HG02970 (cell line): ENCODE data around the gene KCNC2.
"Not testable (repeated sequence)": the region's sequence is repeated elsewhere in the genome, so short reads cannot be mapped to it uniquely, and the experiment has no call there.

Source experiments
- ATAC-seq: cut with Tn5 transposase; IDR thresholded peaks from one replicate; pipeline ENCODE4 v1.9.1; 2021; ENCODE audit warnings: mild to moderate bottlenecking, moderate library complexity, moderate number of reproducible peaks; ENCODE audit not compliant: unreplicated experiment, low FRiP score

Gene KCNC2

DNA sequence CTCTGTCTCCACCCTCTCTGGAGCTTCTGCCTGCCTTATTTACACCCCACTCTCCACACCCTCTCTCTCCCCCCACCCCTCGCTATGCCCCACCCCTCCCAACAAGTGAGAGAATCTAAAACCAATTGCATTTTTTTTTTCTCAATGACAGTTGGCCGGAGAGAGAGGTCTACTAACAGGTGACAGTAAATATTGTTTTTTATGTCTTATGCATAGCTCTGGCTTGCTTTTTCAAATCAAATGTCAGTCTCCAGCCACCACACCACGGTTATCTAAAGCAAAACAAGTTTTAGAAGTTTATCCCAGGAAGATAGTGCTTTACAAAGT is at the start of gene KCNC2:
Gene KCNC2, minus strand, starts transcription at position 28 of the 327 bp plus-strand sequence.
- no peak for ATAC-seq

DNA sequence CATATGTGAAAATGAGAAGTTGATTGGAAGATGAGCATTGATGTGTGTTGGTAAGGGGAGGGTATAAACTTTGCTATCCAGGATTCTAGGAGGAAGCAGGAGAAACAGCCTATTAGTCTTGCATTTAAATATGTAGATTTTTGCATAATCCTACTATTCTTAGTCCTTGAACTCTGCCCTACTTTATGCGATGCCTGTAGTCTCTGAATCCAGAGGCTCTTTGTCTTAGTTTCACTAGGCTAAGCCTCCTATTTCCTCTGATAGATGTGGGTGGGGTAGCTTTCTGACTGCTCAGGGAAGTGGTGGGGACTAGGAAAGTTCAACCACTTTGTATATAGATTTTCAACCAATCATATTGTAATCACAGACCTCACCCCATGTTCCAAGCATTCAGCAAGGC is 49.5 kb upstream of the KCNC2 start:
- no peak for ATAC-seq

DNA sequence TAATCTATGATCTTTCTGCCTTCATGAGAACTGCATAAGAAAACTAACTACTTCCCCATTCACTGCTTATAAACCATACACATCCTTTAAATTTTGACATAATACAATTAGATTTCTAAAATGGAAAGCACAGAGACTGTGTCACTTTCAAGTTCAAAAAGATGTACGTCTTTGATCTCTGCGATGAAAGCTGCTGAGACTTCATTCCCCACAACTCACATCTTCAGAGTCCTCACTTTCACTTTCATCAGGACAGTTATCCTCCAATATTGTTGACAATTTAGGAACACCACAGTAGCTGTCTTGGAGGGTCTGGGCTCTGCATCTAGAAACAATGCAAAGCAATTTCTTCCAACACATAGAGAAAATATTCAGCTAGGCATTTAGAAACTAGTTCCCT is 47.9 kb upstream of the KCNC2 start:
- no peak for ATAC-seq

DNA sequence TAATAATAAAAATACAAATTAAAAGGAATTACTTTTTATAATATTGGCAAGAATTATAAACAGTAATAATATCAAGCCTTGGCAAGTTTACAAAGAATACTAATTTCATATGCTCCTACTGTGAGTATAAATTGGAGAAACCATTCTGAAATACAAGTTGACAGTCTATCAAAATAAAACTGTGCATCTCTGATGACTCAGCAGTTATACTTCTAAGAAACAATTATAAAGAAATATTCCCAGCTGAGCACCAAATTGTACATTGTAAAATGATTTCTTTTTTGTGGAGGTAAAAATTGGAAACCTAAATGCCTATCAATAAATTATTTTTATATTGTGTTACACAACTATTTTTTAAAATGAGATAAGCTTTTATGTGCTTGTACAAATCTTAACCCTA is 35.5 kb upstream of the KCNC2 start:
- no peak for ATAC-seq

DNA sequence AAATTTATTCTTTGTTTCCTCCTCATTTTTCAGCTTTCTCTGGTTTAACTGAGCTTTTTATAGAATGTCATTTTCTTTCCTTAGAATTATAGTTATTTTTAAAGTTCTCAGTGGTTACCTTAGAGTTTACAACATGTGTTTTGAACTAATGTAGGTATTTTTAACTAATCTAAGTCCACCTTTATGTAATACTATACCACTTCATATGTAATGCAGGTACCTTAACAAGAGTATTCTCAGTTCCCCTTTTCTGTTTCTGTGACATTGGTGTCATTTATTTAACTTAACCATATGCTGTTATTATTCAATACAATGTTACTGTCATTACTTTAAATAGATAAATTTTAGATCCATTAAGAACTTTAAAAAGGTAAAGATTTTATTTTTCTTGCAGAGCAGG is 30.3 kb upstream of the KCNC2 start:
- peak; percentile 81 for ATAC-seq

DNA sequence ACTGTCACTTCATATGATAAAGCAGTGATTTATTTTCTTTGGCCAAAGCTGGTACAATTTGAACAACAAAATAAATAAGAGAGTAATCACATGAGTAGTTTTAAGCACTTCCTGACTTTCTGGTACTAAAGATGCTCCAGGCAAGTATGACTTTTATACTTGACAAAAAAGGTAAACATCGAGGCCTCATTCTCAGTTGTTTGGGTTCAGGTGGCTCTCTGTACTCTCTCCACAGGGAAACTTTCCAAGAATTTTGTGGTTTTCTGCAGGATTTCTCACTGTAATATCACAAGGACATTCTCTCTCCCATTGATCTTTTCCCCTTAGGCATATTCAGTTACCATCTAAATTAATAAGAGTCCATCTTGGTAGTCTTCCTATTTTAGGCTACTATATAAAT is 26.6 kb upstream of the KCNC2 start:
- ATAC-seq = no peak

DNA sequence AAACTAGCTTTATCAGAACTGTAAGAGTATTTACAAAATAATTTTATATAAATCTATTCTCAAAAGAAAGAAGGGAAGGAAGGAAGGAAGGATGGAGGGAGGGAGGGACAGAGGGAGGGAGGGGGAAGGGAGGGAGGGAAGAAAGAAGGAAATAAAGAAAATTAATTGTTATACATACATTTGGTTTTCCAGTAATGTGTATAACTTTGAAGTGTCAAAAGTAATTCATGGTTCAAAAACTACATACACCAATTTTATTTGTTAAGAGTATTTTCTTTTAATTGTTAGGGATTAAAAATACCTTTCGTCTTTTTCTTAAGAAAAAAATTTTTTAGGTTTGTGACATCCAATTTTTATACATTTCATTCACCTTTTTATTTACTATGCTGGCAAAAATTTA is 17.5 kb upstream of the KCNC2 start:
- ATAC-seq = no peak

DNA sequence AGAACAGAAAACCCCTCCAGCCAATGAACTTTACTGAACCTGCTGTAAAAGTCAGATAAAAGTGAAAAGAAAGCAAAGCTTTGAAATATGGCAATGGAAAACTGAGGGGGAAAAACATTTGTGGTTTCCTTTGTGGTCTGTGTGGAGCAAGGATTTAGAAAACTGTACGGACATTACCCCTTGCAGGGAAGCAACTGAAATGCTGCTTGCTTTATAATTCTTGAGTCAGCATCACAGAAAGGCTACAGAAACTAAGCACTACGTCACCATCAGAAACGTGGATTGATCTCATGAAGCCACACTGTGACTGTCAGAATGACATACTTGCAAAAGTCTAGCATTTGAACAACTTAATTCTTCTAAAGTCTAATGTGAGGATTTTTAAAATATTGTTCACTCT is 2.4 kb upstream of the KCNC2 start:
- no peak for ATAC-seq

DNA sequence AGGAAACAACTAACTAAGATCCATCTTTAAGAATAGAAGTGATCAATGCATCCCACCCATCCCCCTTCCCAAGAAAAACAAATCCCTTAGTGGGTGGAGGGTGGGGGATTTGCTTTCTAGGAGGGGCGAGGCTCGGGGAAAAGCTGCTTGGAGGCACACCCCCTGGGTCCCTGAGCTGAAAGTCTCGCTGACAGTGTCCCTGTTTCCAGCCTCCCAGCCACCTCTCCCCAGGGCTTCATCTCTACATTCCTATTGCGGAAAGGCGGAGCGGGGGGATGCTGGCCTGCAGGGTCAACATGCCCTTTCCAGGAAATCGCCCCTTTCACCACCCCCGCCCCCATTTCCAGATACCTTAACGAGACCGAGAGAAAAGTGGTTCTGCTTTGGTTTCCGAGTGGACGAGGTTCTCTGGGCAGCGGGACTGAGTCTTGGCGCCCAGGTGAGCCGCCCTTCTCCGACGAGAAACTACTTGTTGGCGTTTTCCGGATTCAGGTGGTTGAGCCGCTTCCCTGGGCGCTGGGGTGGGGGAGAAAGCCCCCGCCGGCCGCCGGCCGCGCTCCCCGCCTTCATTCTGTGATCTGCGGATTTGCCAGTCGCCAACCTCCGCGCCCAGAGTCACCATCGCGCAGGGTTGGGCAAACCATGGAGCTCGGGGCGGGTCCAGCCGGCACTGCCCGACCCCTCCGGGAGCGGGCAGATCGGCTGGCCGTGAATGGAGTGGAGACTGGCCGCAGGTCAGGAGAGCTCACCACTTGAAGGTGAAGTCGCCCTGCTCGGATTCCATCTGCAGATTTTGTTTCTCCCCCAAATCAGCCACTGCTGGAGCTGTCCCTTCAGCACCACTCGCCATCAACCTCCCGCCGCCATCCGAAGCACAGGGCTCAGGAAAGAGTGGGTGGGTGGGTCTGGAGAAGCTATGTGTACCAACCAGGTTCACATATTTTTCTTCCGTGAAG is 505 bp downstream of the KCNC2 start:
- ATAC-seq = no peak

DNA sequence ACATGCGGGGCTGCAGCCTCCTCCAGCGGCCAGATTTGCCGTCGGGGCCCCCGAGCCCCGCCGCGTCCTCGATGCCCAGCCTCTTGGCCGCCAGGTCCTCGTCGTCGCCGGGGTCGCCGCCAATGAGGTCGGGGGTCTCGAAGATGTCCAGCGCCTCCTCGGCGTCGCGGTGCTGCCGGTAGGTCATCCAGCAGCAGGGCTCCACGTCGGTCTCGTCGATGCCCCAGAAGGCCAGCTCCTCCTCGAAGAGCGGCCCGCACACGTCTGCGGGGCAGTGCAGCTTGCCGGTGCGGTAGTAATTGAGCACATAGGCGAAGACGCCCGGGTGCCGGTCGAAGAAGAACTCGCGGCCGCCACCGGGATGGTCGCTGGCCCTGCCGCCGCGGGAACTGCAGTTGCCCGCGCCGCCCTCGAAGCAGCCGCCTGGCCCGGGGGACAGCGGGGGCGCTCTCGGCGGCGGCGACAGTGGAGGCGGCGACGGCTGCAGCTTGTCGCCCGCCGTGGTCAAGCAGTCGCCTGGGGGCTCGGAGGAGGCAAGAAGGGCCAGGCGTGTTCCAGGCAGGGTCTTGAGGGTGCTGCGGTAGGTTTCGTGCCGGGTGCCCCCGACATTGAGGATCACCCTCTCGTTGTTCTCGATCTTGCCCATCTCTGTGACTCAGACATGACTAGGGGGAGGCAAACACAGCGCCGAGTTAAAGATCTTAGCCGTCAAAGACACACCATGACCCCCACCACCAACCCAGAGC is 2.1 kb downstream of the KCNC2 start:
- ATAC-seq = no peak

DNA sequence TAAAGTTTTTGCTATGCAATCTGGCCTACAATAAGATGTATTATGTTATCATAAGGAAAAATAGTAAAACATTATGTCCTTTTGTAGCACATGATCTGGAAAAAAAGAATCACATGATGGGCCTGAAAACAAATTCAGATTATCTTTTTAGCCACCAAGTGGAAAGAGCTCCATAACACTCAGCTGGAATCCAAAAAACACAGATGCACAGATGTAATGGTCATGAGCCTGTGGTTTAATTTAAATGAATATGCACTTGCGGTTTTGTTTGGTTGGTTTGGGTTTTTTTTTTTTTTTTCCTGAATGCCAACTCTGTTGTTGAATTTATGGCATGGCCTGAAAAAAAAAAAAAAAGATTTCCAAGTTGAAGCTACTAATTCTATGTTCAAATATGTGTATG is 4.1 kb downstream of the KCNC2 start:
- ATAC-seq = no peak

DNA sequence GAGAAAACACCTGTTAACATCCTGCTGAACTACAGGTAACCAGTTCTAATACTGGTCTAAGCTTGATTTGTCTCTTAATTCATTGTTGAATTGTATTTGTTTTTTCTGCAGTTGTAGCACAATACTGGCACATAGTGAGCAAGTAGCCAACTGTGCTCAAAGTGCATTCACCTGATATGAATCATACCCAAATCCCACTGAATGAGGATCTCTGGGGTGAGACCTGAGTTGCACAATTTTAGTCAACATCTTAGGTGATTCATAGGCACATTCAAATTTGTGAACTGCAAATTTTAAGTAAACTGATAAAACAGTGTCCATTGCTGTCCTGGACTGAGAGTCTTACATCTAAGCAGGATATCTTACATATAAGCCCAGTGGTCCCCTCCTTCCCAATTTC is 12.8 kb downstream of the KCNC2 start:
- no peak for ATAC-seq

DNA sequence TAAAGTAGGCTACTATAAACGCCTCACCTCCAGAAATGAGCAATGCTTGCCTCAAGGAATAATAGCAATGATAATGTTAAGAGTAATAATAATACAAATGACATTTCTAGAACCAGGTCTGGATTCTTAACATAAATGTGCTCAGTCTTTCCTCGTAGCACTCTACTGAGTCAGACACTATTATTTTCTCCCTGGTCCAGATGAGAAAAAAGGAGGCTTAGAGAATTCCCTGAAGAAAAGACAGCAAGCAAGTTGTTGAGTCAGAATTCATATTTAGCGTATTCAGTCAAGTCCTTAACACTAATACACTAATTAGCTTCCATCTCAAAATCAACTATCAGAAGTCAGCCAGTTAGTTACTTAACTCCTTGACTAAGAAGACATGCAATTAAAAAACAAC is 13.2 kb downstream of the KCNC2 start:
- ATAC-seq = no peak

DNA sequence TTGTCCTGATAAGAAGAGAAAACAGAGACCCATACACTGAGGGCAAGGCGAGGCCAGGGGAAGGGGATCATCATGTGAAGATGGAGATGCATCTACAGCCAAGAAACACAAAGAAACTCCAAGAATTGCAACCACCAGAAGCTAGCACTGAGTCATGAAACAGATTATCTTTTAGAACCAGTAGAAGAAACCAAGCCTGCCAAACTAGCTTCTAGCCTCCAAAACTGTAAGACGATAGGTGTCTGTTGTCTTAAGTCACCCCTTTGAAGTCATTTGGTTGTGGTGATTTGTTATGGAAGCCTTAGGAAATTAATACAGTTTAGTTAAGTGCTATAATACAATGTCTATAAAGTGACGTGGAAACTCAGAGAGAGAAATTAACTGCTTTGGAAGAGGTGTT is 15.4 kb downstream of the KCNC2 start:
- ATAC-seq = no peak

DNA sequence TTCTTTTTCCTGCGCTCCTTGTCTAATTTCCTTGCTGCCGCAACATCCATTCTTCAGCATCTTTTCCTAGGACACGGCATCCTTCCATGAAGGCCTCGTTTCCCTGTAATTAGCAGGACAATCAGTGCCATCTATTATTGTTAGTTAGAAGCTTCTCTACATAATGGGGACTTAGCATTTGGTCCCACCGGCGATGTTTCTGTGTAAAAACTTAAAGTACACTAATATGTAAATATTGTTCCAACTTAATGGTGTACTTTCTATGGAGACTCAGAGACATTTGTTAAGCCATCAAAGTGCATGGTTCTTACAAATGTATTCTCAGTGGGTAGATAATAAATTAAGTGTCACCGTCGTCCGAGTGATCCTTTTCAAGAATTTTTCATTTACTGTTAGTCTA is 17.4 kb downstream of the KCNC2 start:
- ATAC-seq = no peak

DNA sequence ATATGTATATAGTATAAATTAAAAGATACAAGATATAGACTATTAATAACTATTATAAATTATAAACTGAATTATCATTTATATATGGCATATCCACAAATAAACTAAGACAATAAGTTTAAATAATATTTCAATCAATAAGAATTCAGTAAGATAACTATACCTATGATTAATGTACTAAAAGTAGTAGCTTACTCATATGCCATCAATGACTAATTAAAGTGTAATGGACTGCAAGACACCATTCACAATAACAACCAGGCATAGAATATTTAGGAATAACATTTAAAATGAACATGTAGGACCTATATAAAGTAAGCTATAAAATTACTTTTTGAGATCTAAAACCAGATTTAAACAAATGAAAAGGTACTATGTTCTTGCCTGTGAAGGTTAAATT is 18.8 kb downstream of the KCNC2 start:
- ATAC-seq = no peak

DNA sequence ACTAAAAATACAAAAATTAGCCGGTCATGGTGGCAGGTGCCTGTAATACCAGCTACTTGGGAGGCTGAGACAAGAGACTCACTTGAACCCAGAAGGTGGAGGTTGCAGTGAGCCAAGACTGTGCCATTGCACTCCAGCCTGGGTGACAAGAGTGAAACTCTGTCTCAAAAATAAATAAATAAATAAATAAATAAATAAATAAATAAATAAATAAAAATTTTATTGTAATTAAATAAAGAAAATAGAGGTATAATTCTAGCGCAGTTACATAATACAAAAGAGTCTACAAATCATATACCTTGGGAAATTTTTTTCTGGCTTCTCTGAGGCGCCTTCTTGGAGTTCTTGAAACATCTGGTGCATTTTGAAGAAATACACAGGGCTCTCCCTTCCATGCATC is 23.8 kb downstream of the KCNC2 start:
- ATAC-seq = not testable (repeated sequence)

DNA sequence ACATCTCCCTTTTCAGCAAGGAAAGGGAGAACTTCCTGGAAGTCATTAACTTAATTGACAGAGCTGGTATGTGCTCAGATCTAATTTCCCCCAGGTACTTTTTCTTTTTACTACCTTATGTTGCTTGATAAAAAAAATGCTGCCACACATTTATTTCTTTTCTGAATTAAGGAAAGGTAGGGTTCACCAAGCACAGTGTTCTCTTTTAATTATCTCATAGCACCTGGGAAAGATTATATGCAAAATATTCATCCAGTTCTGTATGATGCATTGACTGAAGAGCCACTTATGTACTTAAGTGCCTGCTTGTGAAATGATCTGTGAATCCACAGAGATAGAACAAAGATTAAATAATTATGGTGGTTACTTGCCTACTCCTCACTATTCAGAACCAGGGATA is 25.1 kb downstream of the KCNC2 start:
- no peak for ATAC-seq

DNA sequence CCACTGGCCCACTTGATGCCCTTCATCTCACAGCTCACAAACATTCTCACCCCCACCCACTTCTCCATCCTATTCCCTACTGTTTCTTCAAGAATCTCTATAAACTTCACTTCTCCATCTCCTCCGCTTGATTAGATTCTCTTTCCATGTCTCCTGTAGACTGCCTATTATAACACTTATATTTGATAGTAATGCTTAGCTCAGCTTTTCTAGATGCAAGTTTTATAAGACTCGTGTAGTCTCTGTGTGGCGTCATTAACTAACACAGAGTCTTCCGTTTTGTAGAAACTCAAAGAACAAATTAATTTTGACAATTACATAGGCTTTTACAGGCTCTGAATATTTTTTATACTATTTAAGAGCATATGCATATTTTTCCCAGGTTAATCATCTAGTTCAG is 25.7 kb downstream of the KCNC2 start:
- no peak for ATAC-seq

DNA sequence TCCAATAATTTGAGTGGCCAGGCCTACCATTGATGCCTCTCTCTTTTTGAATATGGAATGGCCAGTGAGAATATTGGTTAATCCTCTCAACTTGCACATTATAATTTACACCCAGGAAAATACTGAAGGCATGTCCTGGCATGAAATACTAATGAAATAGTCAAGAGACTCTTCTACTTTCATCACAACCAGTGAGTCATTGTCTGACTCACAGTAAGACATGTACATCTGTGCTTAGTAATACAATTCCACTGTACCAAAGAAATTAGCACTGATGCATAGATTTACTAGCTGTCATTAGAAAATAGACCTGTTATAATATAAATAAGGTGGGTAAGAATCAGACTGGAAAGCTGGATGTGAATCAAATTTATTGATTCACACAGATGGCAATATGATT is 31.6 kb downstream of the KCNC2 start:
- peak; percentile 63 for ATAC-seq

DNA sequence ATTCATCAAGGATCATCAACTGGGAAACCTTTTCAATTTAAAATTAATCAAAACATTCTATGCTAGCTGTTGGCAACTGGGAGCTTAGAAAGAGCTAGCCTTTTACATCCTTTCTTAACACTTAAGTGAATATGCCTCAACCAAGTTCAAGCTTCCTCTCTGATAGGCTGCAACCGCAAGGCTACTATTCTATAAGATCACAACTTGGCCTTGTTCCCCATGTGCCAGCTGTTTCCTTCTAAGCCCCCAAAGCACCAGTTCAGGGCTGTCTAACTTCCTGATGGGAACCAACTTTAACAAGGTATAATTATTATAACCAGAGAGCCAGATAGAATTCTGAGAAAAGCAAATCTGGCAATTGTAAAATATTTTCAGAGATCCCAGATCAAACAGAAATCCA is 37.0 kb downstream of the KCNC2 start:
- no peak for ATAC-seq

DNA sequence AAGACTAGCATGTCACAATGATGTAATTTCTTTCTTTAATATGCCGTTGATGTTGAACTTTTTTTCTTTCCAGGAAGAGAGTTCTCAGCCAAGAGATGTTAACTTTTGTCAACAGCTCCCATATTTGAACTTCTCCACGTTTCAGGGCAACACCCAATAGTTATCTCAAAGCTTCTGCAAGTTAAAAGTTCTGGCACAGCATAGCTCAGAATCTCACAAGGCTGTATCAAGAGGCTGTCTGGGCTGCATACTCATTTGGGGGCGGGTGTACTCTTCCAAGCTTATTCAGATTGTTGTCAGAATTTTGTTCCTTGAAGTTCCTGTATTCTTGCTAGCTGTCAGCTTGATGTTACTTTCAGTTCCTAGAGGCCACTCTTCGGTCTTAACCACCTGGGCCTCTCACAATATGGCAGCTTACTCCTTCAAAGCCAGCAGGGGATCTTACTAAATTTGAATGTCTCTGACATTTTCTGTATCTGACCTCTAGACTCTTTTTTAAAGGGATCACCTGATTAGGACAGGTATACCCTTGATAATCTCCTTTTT is 38.9 kb downstream of the KCNC2 start:
- no peak for ATAC-seq
